ENCODE data around the gene TMC1.

DNA sequence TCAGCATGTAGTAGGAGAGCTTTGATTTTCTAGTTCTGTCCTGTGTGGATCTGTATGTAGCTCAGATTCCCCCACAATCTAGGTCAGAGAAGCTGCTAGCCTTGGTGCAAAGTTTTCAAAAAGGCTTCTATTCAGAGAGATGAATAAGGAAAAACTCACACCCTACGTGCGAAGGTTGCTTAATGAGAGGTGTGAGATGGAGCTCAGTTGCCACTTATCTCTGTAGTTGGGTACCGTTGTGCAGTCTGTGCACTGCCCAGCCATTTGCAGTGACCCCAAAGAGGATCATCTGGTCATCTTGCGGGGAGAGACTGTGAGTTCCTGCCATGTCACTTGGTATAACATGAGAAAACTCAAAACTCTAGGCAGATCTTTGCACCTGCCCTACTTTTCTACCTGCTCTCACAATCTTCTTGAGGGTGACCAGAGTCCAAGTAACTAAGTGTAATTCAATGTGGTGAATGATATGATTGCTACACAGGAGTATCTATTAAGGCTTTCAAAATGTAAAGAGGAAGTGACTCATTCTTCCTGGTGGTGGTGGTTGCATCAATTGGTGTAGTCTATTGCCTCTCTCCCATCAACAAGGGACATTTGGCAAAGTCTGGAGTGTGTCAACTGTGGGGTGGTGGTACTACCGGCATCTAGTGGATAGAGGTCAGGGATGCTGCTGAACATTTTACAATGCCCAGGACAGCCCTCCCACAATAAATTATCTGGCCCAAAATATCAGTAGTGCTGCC lies 65.2 kb downstream of the TMC1 start:
- peak in 3 of 4 donors; percentile 47 to 95 (median 56) for TF ChIP-seq EP300 (IDR thresholded peaks at IDR 0.05)
- TF ChIP-seq, protein P1, sequence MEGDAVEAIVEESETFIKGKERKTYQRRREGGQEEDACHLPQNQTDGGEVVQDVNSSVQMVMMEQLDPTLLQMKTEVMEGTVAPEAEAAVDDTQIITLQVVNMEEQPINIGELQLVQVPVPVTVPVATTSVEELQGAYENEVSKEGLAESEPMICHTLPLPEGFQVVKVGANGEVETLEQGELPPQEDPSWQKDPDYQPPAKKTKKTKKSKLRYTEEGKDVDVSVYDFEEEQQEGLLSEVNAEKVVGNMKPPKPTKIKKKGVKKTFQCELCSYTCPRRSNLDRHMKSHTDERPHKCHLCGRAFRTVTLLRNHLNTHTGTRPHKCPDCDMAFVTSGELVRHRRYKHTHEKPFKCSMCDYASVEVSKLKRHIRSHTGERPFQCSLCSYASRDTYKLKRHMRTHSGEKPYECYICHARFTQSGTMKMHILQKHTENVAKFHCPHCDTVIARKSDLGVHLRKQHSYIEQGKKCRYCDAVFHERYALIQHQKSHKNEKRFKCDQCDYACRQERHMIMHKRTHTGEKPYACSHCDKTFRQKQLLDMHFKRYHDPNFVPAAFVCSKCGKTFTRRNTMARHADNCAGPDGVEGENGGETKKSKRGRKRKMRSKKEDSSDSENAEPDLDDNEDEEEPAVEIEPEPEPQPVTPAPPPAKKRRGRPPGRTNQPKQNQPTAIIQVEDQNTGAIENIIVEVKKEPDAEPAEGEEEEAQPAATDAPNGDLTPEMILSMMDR (IDR thresholded peaks at IDR 0.05): peak in 2 of 6 experiments; percentile 17 to 28
- no peak for TF ChIP-seq POLR2A (IDR thresholded peaks at IDR 0.05)

Data from upper lobe of left lung (tissue), 4 donors.